COR-L47 (cell line): ENCODE results near the gene CACNB4.
A peak's percentile ranks its signal among the peaks of the same experiment; 100 is the strongest.
"Not testable (repeated sequence)": the region's sequence is repeated elsewhere in the genome, so short reads cannot be mapped to it uniquely, and the experiment has no call there.

Source experiments
- DNase-seq: peaks from one replicate; lab custom pipeline; 2025; lab: John Stamatoyannopoulos, UW

Gene CACNB4

DNA sequence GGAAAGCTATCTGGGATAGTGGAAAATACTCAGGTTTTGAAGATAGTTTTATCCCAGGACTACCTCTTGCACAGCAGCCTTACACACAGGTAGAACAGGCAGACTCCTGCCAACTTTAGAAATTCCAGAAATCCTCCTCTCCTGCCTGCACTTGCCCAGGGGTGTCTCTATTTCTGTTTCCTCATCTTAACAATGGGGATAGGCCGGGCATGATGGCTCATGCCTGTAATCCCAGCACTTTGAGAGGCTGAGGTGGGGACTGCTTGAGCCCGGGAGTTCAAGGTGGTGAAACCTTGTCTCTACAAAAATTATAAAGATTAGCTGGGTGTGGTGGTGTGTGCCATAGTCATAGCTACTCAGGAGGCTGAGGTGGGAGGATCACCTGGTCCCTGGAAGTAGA, 153.7 kb downstream of the CACNB4 start:
- no peak for DNase-seq

- no peak for DNase-seq
These were observed 155.4 kb downstream of the CACNB4 start for GRCh38 chr2:151943461-151943860.

DNA sequence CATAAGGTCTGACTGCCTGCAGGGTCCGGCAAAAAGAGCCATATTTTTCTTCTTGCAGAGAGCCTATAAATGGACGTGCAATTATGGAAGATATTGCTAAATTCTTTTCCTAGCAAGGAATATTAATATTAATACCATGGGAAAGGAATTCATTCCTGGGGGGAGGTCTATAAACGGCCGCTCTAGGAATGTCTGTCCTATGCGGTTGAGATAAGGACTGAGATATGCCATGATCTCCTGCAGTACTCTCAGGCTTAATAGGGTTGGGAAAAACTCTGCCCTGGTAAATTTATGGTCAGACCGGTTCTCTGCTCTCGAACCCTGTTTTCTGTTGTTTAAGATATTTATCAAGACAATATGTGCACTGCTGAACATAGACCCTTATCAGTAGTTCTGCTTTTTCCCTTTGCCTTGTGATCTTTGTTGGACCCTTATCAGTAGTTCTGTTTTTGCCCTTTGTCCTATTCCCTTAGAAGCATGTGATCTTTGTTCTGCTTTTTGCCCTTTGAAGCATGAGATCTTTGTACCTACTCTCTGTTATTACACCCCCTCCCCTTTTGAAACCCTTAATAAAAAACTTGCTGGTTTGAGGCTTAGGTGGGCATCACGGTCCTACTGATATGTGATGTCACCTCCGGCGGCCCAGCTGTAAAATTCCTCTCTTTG, 156.2 kb downstream of the CACNB4 start:
- not testable (repeated sequence) for DNase-seq

GRCh38 chr2:151937966-151938365, 160.9 kb downstream of the CACNB4 start:
- DNase-seq = no peak

GRCh38 chr2:151936626-151937025, 162.2 kb downstream of the CACNB4 start:
- DNase-seq = no peak

DNA sequence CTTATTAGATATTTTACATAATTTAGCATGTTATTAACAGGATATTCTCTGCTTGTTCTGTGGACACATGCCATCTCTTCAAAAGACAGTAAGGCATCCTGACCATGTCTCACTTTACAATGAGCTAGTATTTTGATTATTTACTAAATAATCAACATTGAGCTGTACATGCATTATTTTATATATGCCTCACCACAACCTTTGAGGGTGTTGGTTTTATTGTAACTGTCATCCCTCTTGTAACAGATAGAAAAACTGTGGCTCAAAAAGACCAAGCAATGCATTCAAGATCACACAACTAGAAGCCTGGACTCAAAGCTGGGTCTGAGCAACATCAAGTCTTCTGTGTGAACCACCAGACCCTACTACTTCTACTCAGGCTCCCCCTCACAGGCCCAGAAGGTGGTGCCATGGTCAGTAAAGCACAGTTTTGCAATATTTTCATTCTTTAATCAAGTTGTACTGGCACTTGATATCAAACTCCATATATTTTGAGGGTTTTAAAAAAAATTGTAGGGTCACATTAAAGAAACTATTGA, 165.5 kb downstream of the CACNB4 start:
- no peak for DNase-seq

DNA sequence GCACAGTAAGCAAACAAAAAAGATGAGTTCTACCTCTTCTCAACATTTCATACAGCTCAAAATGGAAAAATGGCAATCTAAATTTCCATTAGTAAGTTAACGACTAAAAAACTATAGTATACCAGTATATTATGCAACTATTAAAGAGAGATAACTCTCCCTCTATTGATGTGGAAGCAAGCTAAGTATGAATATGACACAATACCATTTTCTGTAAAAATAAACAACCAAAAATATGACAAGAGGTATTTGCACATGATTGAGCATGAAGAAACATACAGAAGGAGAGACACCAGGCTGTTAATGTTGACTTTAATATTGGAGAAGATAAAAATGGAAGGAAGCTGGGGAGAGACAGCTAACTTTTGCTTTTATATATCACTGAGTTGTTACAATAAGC, 167.1 kb downstream of the CACNB4 start:
- DNase-seq = no peak

DNA sequence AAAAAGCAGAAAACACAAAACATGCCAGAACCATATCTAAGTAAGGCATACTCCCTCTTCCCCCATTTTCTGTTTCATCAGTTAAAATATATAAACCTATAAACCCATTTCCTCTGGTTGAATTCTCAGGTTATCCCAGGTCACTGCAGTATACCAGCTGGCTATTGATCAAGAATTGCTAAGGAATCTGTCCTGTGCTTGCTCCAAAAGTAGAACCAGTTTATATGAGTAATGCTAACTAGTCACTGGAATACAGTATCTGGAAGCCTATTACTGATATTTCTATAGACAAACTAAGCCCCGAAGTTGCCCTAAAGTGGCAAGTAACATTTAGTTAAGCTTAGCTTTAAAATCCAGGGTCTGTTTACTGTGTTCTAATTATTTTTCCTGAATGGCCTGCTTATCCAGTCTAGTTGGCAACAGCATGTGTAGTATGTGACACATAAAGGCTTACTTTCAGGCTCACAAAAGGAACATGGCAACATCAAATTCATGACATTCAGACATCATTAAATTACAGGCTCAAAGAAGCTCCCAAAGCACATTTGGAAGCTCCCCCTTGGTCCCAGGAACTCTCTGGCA, 167.7 kb downstream of the CACNB4 start:
- DNase-seq = no peak

GRCh38 chr2:151930042-151930441, 168.8 kb downstream of the CACNB4 start:
- DNase-seq = no peak

DNA sequence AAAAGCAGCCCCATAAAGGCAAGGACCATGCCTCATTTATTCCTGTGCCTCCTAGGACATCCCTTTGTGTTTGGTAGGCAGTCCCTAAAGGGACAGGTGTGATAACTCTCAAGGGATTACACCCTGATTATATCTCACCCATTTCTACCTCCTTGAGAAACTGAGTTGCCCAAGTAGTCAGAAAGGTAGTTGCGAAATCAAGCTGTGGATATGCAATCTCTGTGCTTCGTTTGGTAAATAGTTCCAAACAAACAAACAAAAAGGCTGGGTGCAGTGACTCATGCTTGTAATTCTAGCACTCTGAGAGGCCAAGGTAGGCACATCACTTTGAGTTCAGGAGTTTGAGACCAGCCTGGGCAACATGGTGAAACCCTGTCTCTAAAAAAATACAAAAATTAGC, 170.5 kb downstream of the CACNB4 start:
- DNase-seq = no peak

DNA sequence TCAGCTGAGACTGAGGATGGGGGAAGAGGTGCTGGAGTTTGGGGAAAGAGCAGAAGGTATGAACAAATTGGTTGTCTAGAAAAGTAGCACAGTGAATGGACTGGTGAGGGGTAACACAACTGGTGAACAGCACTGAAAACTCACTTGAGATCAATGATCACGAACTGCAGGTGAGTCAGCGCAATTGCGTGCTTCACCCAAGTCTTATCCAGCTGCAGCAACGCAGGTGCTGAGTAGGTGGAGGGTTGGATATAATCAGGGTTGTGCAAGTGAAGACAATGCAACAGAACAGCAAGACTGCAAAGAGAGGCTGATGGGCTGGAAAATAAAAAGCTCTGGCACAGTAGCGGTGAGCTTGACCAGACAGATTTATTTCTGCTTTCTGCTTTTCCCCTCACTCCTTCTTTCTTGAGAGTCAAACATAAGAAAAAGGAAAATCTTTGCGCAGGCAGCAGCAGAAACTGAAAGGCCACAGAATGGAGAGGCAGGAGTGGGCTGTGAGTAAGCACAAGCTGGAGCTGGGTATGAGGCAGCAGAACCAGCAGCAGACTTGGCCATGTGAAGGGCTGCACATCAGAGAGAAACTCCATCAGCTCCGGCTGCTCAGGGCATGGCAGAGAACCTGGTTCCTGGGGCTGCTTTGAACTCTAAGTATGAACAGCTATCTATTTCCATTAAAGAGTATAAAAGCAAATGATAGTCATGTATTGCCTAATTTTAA, 171.2 kb downstream of the CACNB4 start:
- no peak for DNase-seq

DNA sequence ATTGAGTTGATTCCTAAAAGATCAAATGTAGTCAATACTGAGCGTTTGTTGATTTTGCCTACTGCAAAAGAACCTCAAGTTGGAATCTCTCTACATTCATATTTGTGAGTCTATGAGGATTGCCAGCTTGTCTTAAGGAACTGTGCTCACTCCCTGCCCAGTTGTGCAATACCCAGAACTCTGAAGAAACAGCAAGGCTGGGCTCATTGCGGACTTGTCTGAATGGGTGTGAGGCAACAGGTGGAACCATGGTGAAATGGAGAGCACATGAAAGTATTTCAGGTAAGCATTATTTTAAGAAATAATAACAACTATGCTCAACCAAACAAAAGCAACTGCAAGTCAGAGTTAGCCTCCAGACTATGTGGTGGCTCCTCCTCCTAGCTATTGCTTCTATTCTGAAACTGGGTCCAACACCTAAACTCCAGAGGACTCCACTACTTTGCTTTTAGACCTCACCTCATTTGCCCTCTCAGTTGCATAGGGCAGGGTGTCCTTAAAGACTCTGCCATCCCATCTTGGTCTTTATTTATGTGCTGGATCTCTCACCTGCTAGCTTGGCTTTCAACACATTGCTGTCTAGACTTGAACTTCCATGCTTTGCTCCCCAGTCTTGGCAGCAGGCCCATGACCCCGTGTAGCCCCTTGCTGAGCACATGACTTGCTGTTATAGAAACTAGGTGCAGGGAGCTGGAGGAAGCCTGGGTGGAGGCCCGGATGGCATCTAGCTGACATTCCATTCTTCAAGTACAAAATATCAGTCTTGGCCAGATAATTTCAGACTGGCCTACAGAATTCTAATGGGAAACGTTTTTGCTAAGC, 175.8 kb downstream of the CACNB4 start:
- peak; percentile 23 for DNase-seq

DNA sequence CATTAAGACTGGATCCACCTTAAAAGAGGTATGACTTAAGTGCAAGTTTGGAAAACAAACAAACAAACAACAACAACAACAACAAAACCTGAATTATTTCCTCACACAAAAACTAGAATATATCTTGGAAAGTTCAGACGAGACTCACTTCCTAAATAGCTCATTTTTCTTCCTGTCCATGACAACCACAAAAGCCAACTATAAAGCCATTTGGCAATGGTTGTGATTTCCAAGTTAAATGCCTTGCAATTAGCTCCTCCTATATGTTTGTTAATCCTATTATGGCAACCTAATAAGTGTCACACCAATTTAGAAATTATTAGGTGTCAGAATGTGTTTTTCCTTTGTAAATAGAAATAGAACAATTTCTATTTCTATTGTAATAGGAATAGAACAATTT, 179.1 kb downstream of the CACNB4 start:
- DNase-seq = no peak

GRCh38 chr2:151918308-151918707, 180.5 kb downstream of the CACNB4 start:
- DNase-seq = no peak

DNA sequence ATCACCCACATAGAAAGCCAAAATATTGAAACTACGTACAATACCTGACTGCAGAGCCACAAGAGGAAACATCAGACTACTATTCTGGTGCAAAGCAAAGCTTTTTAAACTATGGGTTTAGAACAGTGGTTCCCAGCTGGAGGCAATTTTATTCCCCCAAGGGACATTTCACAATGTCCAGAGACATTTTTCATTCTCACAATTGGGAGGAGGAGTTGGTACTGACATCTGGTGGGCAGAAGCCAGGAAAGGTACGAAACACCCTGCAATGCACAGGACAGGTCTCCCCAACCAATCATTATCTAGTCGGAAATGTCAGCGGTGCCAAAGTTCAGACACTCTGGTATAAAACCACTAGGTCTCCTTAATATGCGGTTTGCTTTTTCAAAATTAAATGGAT, 182.2 kb downstream of the CACNB4 start:
- no peak for DNase-seq

- DNase-seq = not testable (repeated sequence)
These were observed 183.2 kb downstream of the CACNB4 start for GRCh38 chr2:151915629-151916025.

DNA sequence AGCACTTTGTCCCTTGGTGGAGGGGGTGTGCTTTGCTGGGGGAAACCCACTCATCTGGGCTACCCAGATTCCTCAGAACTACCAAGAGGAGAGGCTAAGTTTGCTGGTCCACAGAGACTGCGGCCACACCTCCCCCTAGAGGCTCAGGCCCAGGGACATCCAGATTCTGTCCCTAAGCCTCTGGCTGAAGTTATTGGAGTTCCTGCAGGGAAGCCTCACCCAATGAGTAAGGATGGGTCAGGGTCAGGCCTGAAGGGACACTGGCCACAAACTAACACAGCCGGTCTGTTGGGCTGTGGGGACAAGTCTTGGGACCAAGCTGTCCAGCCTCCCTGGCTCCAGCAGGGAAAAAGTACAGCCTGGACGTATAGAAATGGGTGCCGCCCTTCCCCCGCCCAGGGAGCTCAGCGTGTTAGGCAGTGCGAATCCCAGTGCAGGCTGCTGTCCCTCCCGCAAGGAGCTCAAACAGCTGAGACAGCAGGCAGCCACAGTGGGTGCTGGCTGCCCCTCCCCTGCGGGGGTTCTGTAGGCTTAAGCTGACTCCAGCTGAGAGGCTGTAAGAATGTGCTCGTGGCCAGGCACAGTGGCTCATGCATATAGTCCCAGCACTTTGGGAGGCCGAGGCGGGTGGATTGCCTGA, 183.7 kb downstream of the CACNB4 start:
- DNase-seq = no peak

- no peak for DNase-seq
These were observed 190.5 kb downstream of the CACNB4 start for GRCh38 chr2:151908204-151908882.

DNA sequence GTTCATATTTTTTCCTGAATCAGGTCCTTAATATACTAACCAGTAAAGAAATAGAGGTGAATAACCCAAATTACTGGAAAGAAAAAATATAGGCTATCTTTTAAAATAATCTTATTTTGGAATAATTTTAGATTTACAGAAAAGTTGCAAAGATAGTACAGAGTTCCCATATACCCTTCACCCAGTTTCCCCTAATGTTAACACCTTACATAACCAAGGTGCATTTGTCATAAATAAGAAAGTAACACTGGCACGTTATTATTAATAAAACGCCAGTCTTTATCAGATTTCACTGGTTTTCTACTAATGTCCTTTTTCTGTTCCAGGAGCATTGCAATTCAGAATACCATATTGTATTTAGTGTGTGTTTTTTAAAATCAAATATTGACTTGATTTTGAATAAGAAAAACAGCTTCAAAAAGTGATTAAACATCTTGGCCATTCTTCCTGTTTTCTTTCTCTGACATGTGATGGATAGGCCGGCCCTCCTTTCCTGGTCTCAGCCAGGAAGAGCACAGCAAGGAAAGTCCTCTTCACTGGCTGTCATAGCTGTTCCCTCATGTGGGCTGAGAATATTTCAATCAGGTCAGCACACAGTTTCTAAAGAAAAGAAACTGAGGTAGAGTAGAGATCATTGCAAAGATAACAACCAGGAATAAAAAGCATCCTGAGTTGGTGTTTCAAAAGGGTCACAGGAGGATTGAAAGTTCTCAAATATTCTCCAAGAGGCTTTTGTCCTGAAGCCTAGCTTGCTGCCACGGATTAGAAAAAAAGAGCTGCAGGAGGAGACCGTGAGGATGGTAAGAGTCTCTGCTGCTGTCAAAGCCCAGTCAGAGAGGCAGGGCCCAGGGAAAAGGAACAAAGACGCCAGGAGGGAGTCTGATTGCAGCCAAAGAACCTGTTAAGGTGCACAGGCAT, 191.3 kb downstream of the CACNB4 start:
- no peak for DNase-seq

GRCh38 chr2:151906633-151906998, 192.2 kb downstream of the CACNB4 start:
- DNase-seq = no peak
